ENCODE data around the gene EID3. TPM values are rescaled to one million over a fixed set of nuclear protein-coding genes. Genes with fewer than 3 reads are reported as not detected.
"Not testable (repeated sequence)": the region's sequence is repeated elsewhere in the genome, so short reads cannot be mapped to it uniquely, and the experiment has no call there.

The EID3 gene
- polyA plus RNA-seq, 1 donor, result 1.6 TPM

GRCh38 chr12:104290320-104290719 is 13.2 kb upstream of the EID3 start:
- no peak for DNase-seq

- no peak for DNase-seq
Measured at GRCh38 chr12:104290855-104291254, 12.7 kb upstream of the EID3 start.

GRCh38 chr12:104291867-104292524 is 11.5 kb upstream of the EID3 start:
- no peak for DNase-seq

GRCh38 chr12:104292872-104293794 is 10.4 kb upstream of the EID3 start:
- DNase-seq, result no peak

- not testable (repeated sequence) for DNase-seq
Measured at GRCh38 chr12:104294158-104294859, 9.2 kb upstream of the EID3 start.

- DNase-seq, result no peak
Measured at GRCh38 chr12:104294927-104295668, 8.4 kb upstream of the EID3 start.

GRCh38 chr12:104295954-104296353 is 7.6 kb upstream of the EID3 start:
- no peak for DNase-seq

GRCh38 chr12:104296718-104297117 is 6.8 kb upstream of the EID3 start:
- no peak for DNase-seq

- no peak for DNase-seq
Measured at GRCh38 chr12:104297477-104298113, 5.9 kb upstream of the EID3 start.

- no peak for DNase-seq
Measured at GRCh38 chr12:104299842-104300481, 3.6 kb upstream of the EID3 start.

GRCh38 chr12:104304261-104305009 is 896 bp downstream of the EID3 start:
- DNase-seq, result peak; percentile 17

- no peak for DNase-seq
Measured at GRCh38 chr12:104305349-104305748, 1.8 kb downstream of the EID3 start.

GRCh38 chr12:104306376-104306775 is 2.8 kb downstream of the EID3 start:
- no peak for DNase-seq

GRCh38 chr12:104306943-104307654 is 3.6 kb downstream of the EID3 start:
- no peak for DNase-seq

- no peak for DNase-seq
Measured at GRCh38 chr12:104307655-104308000, 4.1 kb downstream of the EID3 start.

GRCh38 chr12:104309446-104309993 is 6.0 kb downstream of the EID3 start:
- no peak for DNase-seq

GRCh38 chr12:104310751-104311633 is 7.5 kb downstream of the EID3 start:
- DNase-seq, result no peak

GRCh38 chr12:104312202-104312601 is 8.7 kb downstream of the EID3 start:
- DNase-seq, result no peak

- no peak for DNase-seq
Measured at GRCh38 chr12:104312654-104313053, 9.1 kb downstream of the EID3 start.

All from hindlimb muscle (tissue), 1 donor.